ENCODE data around the gene TTR.

The TTR gene

GRCh38 chr18:31596081-31596872, 4.6 kb downstream of the TTR start:
- H3K4me3 ChIP-seq (IDR thresholded peaks at IDR 0.05; ENCODE audit: insufficient read depth, low read depth, low read length) = no peak overlapping the region
- no peaks in the 10 kb centered on the region for H3K4me1 ChIP-seq (ENCODE audit: low read depth, poor library complexity, severe bottlenecking)
- H4K20me1 ChIP-seq (ENCODE audit: insufficient read depth) = no peaks in the 10 kb centered on the region
- H3K27me3 ChIP-seq (ENCODE audit: insufficient read depth, low read depth) = no peaks in the 10 kb centered on the region
- TF ChIP-seq CTCF (conservative IDR thresholded peaks at IDR 0.05; ENCODE audit: low read depth, low read length) = no peak
- H3K4me2 ChIP-seq = no peak overlapping the region
- no peaks in the 10 kb centered on the region for H3K79me2 ChIP-seq (ENCODE audit: insufficient read depth, low read depth)
- no peak overlapping the region for H3K9ac ChIP-seq
- H2AFZ ChIP-seq (ENCODE audit: low read depth) = no peak overlapping the region
- no peaks in the 10 kb centered on the region for H3K36me3 ChIP-seq (ENCODE audit: insufficient read depth)
- no peak overlapping the region for H3K27ac ChIP-seq

GRCh38 chr18:31598021-31598805, 6.5 kb downstream of the TTR start:
- H3K4me2 ChIP-seq = no peak overlapping the region
- no peaks in the 10 kb centered on the region for H3K27me3 ChIP-seq (ENCODE audit: insufficient read depth, low read depth)
- H2AFZ ChIP-seq (ENCODE audit: low read depth) = no peak overlapping the region
- no peak for TF ChIP-seq CTCF (conservative IDR thresholded peaks at IDR 0.05; ENCODE audit: low read depth, low read length)
- no peaks in the 10 kb centered on the region for H3K36me3 ChIP-seq (ENCODE audit: insufficient read depth)
- no peaks in the 10 kb centered on the region for H3K4me1 ChIP-seq (ENCODE audit: low read depth, poor library complexity, severe bottlenecking)
- no peaks in the 10 kb centered on the region for H4K20me1 ChIP-seq (ENCODE audit: insufficient read depth)
- no peak overlapping the region for H3K9ac ChIP-seq
- H3K4me3 ChIP-seq (IDR thresholded peaks at IDR 0.05; ENCODE audit: insufficient read depth, low read depth, low read length) = no peak overlapping the region
- no peak overlapping the region for H3K27ac ChIP-seq
- no peaks in the 10 kb centered on the region for H3K79me2 ChIP-seq (ENCODE audit: insufficient read depth, low read depth)

GRCh38 chr18:31603315-31603714, 11.6 kb downstream of the TTR start:
- no peak overlapping the region for H3K4me2 ChIP-seq
- H3K4me1 ChIP-seq (ENCODE audit: low read depth, poor library complexity, severe bottlenecking) = no peaks in the 10 kb centered on the region
- H3K4me3 ChIP-seq (IDR thresholded peaks at IDR 0.05; ENCODE audit: insufficient read depth, low read depth, low read length) = no peak overlapping the region
- H4K20me1 ChIP-seq (ENCODE audit: insufficient read depth) = no peaks in the 10 kb centered on the region
- H3K36me3 ChIP-seq (ENCODE audit: insufficient read depth) = no peaks in the 10 kb centered on the region
- TF ChIP-seq CTCF (conservative IDR thresholded peaks at IDR 0.05; ENCODE audit: low read depth, low read length) = no peak
- H2AFZ ChIP-seq (ENCODE audit: low read depth) = no peak overlapping the region
- H3K9ac ChIP-seq = no peak overlapping the region
- H3K27ac ChIP-seq = no peak overlapping the region
- no peaks in the 10 kb centered on the region for H3K79me2 ChIP-seq (ENCODE audit: insufficient read depth, low read depth)
- H3K27me3 ChIP-seq (ENCODE audit: insufficient read depth, low read depth) = no peaks in the 10 kb centered on the region

GRCh38 chr18:31606265-31606664, 14.6 kb downstream of the TTR start:
- H3K79me2 ChIP-seq (ENCODE audit: insufficient read depth, low read depth) = no peaks in the 10 kb centered on the region
- H2AFZ ChIP-seq (ENCODE audit: low read depth) = no peak overlapping the region
- TF ChIP-seq CTCF (conservative IDR thresholded peaks at IDR 0.05; ENCODE audit: low read depth, low read length) = no peak
- H3K4me3 ChIP-seq (IDR thresholded peaks at IDR 0.05; ENCODE audit: insufficient read depth, low read depth, low read length) = no peak overlapping the region
- no peak overlapping the region for H3K4me2 ChIP-seq
- no peak overlapping the region for H3K9ac ChIP-seq
- H4K20me1 ChIP-seq (ENCODE audit: insufficient read depth) = no peaks in the 10 kb centered on the region
- no peaks in the 10 kb centered on the region for H3K36me3 ChIP-seq (ENCODE audit: insufficient read depth)
- no peaks in the 10 kb centered on the region for H3K27me3 ChIP-seq (ENCODE audit: insufficient read depth, low read depth)
- H3K27ac ChIP-seq = no peak overlapping the region
- H3K4me1 ChIP-seq (ENCODE audit: low read depth, poor library complexity, severe bottlenecking) = no peaks in the 10 kb centered on the region

Measured in KMS-11 (cell line).